Left ventricle myocardium superior (tissue), 1 donor: ENCODE measurements around the gene POTEC. TPM values are rescaled to one million over a fixed set of nuclear protein-coding genes. Genes with fewer than 3 reads are reported as not detected.
"Not testable (repeated sequence)": the region's sequence is repeated elsewhere in the genome, so short reads cannot be mapped to it uniquely, and the experiment has no call there.

ENCODE experiments used
- ATAC-seq: fragments of 200-7000 bp; cut with Tn5 transposase; one replicate; pipeline ENCODE4 v1.9.1; 2020; ENCODE audit warnings: mild to moderate bottlenecking, moderate library complexity
- DNase-seq: peaks from one replicate; pipeline ENCODE4 v3.0.0-alpha.2; 2020
- intact Hi-C: fragments of 100-400 bp; cut with micrococcal nuclease; formaldehyde crosslinking; loops from one replicate; pipeline ENCODE4 v1.11.0; 2022
- long read RNA-seq: library from polyadenylated mRNA; unstranded; transcript quantifications from one replicate; pipeline ENCODE4 v2.0.0, GENCODE V29; 2021
- total RNA-seq: library from RNA; stranded (reverse); fragmentation: NEBNext Ultra II Directional; extraction: Animal tissue kit (Norgen Biotek cat#: 25700); gene quantifications from one replicate; pipeline ENCODE4 v1.2.1, GENCODE V29; 2021
- donor health status: DM: no; HTN: yes; CAD: no; lungs with severe emphysema.

POTEC gene
- total RNA-seq = not detected
- long read RNA-seq = 0 reads

- DNase-seq, intact Hi-C loops, ATAC-seq: not testable (repeated sequence)
Measured at GRCh38 chr18:14543446-14543964, at the start of gene POTEC. POTEC (minus strand) TSS chr18:14543600; CDS start chr18:14543146, 454 bp downstream.

DNA sequence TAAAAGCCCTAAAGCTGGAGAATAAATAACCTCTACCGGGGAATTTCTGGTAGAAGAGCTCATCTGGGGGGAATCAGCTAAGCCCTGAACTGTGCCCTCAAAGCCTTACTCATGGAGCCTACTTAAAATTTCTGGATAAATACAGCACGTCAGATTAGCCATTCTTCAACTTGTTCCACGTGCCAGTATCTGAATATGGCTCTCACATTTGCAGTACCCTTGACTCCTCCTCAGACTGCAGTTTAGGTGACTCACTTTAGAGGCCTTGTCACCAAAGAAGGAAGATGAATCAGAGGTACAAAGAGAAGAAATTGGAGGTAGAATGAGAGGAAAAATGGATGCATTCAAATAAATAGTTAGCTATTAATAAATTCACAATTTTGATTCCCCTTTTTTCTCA lies 34.6 kb upstream of the POTEC start:
- intact Hi-C loops = no loop called here
- DNase-seq (no peak), ATAC-seq (no peak)

DNA sequence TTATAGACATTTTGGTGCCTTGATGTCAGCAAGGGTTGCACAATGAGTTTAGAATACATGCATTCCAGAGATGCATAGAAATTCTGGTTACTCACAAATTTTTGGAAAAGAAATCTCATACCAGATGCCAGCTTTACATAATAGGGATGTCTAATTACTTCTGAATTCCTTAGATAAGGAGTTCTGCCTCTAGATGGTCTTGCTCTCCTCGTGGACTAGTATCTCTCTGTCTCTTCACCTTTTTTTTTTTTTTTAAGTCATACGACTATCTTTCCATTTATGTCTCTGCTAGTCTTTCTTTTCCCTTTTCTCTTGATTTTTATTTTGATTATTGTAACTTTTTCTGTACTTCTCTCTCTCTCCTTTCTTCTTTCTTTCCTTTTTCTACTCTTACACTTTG lies 16.1 kb upstream of the POTEC start:
- intact Hi-C loops, ATAC-seq, DNase-seq: not testable (repeated sequence)

DNA sequence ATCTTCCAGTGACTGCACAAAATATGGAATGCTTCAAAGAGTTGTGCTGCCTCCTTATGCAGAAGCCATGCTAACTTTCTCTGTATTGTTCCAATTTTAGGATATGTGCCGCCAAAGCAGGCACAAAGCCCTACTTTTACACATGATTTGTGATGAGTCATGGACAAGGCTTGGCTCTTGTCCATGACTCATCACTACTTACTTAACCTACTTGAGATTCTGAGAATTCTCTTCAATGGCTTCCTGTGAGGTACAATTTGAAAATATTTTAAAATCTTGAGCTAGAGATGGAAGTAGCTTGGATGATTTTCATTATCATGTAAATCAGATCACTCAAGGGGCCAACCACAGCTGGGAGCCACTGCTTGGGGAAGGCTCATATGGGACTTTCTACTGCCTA lies 11.7 kb downstream of the POTEC start:
- ATAC-seq, intact Hi-C loops, DNase-seq: not testable (repeated sequence)

- not testable (repeated sequence) for DNase-seq
Measured at GRCh38 chr18:14510707-14511106, 32.7 kb downstream of the POTEC start.

DNA sequence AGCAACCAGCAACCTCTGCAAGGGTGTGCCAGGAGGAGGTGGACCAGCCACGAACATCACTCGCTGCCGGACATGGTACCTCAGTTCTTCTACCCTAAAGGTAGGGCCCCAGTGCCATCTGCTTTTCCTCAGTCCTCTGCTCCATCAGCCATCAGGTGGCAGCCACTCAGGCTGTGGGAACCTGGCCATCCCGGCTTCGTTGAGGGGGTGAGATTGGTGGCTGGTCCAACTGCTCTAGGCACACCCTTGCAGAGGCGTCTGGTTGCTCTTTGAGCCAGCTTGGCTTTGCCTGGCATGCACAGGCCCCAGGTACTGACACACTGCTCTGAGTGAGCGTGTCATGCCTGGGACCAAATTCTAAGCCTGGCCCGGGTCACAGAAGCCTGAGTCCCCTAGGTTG lies 39.7 kb downstream of the POTEC start:
- DNase-seq, ATAC-seq, intact Hi-C loops: not testable (repeated sequence)

More at GRCh38 chr18:14510707-14511106, 32.7 kb downstream of the POTEC start:
- intact Hi-C loops, ATAC-seq: not testable (repeated sequence)

GRCh38 chr18:14501894-14502293 lies 41.5 kb downstream of the POTEC start:
- ATAC-seq, intact Hi-C loops, DNase-seq: not testable (repeated sequence)

- ATAC-seq, DNase-seq, intact Hi-C loops: not testable (repeated sequence)
Measured at GRCh38 chr18:14489256-14490014, 54.0 kb downstream of the POTEC start.

DNA sequence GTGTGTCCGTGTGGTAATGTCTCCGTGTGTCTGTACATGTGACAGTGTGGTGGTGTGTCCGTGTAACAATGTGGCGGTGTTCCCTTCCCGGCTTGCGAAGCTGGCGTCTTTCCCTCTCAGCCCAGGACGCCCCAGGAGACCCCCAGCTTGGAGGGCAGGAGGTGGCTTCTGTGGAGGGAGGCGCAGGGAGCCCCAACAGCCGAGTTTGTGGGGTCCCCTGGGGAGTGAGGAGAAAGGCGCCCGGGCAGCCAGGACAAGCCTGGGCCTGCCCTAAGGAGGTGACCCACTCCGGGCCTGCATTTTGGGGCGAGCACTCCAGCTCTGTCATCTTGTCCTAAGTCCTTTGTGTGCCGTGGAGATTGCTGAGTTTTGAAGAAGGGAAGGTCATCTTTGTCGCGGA lies 54.6 kb downstream of the POTEC start:
- intact Hi-C loops, ATAC-seq, DNase-seq: not testable (repeated sequence)

- intact Hi-C loops, ATAC-seq, DNase-seq: not testable (repeated sequence)
Measured at GRCh38 chr18:14486926-14487580, 56.3 kb downstream of the POTEC start.

- ATAC-seq, intact Hi-C loops: not testable (repeated sequence)
Measured at GRCh38 chr18:14479076-14479475, 64.3 kb downstream of the POTEC start.

GRCh38 chr18:14475520-14475919 lies 67.9 kb downstream of the POTEC start:
- ATAC-seq, DNase-seq, intact Hi-C loops: not testable (repeated sequence)

More at GRCh38 chr18:14479076-14479475, 64.3 kb downstream of the POTEC start:
- DNase-seq = not testable (repeated sequence)

- ATAC-seq, DNase-seq, intact Hi-C loops: not testable (repeated sequence)
Measured at GRCh38 chr18:14474752-14475151, 68.6 kb downstream of the POTEC start.

GRCh38 chr18:14474007-14474720 lies 69.2 kb downstream of the POTEC start:
- intact Hi-C loops, ATAC-seq, DNase-seq: not testable (repeated sequence)

DNA sequence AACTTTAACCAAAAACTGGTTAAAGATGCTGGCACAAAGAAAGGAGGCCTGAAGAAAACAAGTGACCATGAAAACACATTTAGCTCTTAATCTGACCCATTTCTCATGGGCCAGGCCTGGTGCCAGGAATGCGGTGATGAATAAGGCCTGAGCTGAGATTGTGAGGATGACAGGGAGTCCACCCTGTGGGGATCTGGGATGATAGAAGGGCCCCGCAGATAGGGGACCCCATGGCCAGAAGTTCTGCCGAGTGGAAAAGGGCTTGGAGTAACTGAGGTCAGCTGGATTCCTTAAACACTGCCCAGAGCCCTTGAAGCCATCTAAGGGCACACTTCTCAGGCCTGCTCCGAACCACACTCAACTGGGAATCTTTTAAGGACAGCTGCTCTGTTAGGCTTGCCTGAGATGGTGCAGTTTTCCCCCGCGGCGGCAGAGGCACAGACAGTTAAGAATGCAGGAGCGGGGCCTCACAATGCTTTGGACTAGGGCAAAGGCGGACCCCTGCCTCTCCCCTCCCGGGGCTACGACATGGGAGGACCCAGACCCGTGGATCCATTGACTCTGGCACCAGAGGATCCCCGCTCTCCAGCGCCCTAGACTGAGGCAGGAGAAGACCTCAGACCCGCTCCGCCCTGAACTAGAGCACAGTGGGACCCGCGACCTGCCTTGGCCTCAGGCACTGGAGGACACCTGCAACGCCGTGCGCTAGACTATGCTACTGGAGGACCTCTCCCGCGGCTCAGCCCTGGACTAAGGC lies 70.0 kb downstream of the POTEC start:
- ATAC-seq, DNase-seq, intact Hi-C loops: not testable (repeated sequence)

GRCh38 chr18:14471286-14471685 lies 72.1 kb downstream of the POTEC start:
- DNase-seq, intact Hi-C loops: not testable (repeated sequence)

GRCh38 chr18:14470446-14470845 lies 73.0 kb downstream of the POTEC start:
- intact Hi-C loops, DNase-seq, ATAC-seq: not testable (repeated sequence)

More at GRCh38 chr18:14471286-14471685, 72.1 kb downstream of the POTEC start:
- ATAC-seq = not testable (repeated sequence)

GRCh38 chr18:14470046-14470445 lies 73.4 kb downstream of the POTEC start:
- intact Hi-C loops, DNase-seq, ATAC-seq: not testable (repeated sequence)
